ENCODE results near the gene KRT76. TPM values are rescaled to one million over a fixed set of nuclear protein-coding genes. Genes with fewer than 3 reads are reported as not detected.

KRT76 gene
- total RNA-seq, 1 experiment from 2014 or later: not detected

DNA sequence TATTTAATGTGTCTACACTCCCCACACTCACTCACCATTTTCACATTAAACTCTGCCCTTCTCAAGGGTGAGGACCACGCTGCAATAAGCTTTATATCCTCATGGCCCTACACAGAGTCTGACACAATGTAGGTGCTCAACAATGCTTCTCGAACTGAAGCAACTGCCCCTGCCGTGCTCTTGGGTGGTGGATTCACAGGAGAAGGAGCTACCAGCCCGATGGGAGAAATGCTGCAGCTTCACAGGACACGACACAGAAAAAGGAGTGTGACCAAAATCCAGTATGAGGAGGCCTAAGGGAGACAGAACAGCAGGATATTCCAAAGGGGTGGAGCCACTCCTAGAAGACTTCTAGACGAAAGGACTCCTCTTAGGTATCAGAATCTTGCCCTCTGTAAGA is 25.3 kb upstream of the KRT76 start:
- H3K9me3 ChIP-seq: no peaks in the 10 kb centered on the region
- no TSS peak for BruUV-seq (replicated peaks)
- Mint-ChIP-seq H3K27ac (ENCODE audit: unreplicated experiment) (no peak overlapping the region), H3K36me3 (ENCODE audit: insufficient read depth, unreplicated experiment) (no peaks in the 10 kb centered on the region), H3K4me1 (ENCODE audit: low read depth, unreplicated experiment) (peaks cover 28% of the 10 kb centered on the region), H3K4me3 (ENCODE audit: unreplicated experiment) (no peak overlapping the region), H3K27me3 (ENCODE audit: insufficient read depth, unreplicated experiment) (no peaks in the 10 kb centered on the region), H3K9me3 (ENCODE audit: unreplicated experiment) (peaks cover 10% of the 10 kb centered on the region)
- DNase-seq: no peak
- CTCF ChIA-PET: interaction anchor here (0.6 to 0.7 kb wide), 2 partner anchors 16 to 177 kb away, joined by 3 read pairs; no protein-coding TSS in a partner anchor
- peaks cover 21% of the 10 kb centered on the region for H3K4me1 ChIP-seq
- H3K27me3 ChIP-seq (replicated peaks; ENCODE audit: control insufficient read depth, insufficient read depth, low read length): no peaks in the 10 kb centered on the region
- no peak overlapping the region for H3K4me3 ChIP-seq (ENCODE audit: low read depth, low read length)
- TF ChIP-seq, protein P1, sequence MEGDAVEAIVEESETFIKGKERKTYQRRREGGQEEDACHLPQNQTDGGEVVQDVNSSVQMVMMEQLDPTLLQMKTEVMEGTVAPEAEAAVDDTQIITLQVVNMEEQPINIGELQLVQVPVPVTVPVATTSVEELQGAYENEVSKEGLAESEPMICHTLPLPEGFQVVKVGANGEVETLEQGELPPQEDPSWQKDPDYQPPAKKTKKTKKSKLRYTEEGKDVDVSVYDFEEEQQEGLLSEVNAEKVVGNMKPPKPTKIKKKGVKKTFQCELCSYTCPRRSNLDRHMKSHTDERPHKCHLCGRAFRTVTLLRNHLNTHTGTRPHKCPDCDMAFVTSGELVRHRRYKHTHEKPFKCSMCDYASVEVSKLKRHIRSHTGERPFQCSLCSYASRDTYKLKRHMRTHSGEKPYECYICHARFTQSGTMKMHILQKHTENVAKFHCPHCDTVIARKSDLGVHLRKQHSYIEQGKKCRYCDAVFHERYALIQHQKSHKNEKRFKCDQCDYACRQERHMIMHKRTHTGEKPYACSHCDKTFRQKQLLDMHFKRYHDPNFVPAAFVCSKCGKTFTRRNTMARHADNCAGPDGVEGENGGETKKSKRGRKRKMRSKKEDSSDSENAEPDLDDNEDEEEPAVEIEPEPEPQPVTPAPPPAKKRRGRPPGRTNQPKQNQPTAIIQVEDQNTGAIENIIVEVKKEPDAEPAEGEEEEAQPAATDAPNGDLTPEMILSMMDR (IDR thresholded peaks at IDR 0.05; ENCODE audit: insufficient read depth in 1 of 2, low read depth in 1 of 2, low read length in 1 of 2, severe bottlenecking in 1 of 2, unreplicated experiment in 1 of 2): no peak
- POLR2A ChIA-PET: no interaction called here
- H3K36me3 ChIP-seq (ENCODE audit: control insufficient read depth, insufficient read depth, low read length): no peaks in the 10 kb centered on the region
- intact Hi-C loops (cut with micrococcal nuclease; ENCODE audit: unreplicated experiment): no loop called here

DNA sequence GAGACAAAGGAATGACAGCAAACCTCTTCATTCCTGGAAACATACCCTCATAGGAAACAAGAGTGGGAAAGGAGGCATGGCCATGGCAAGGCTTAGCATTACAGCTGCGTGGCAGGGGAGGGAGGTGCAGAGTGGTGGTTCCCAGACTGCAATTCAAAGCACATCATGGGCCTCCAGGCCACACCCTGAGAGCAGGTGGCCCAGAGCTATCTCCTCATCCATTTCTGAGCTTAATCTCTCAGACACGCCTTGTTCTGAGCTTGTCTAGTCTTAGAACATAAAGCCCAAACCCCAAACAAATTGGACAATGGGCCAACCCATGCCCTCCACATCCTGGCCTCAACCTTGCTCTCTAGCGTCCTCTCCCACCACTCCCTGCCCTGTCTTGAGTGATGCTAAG is 24.6 kb upstream of the KRT76 start:
- H3K9me3 Mint-ChIP-seq (ENCODE audit: unreplicated experiment): peaks cover 10% of the 10 kb centered on the region
- H3K27me3 Mint-ChIP-seq (ENCODE audit: insufficient read depth, unreplicated experiment): no peaks in the 10 kb centered on the region
- Histone ChIP-seq H3K9me3 (no peaks in the 10 kb centered on the region), H3K4me3 (ENCODE audit: low read depth, low read length) (no peak overlapping the region), H3K4me1 (peaks cover 21% of the 10 kb centered on the region), H3K36me3 (ENCODE audit: control insufficient read depth, insufficient read depth, low read length) (no peaks in the 10 kb centered on the region), H3K27me3 (replicated peaks; ENCODE audit: control insufficient read depth, insufficient read depth, low read length) (no peaks in the 10 kb centered on the region)
- TF ChIP-seq, protein P1 (IDR thresholded peaks at IDR 0.05; ENCODE audit: insufficient read depth in 1 of 2, low read depth in 1 of 2, low read length in 1 of 2, severe bottlenecking in 1 of 2, unreplicated experiment in 1 of 2): no peak
- ChIA-PET POLR2A (no interaction called here), CTCF (no interaction called here)
- no peaks in the 10 kb centered on the region for H3K36me3 Mint-ChIP-seq (ENCODE audit: insufficient read depth, unreplicated experiment)
- intact Hi-C loops (cut with micrococcal nuclease; ENCODE audit: unreplicated experiment): no loop called here
- peaks cover 28% of the 10 kb centered on the region for H3K4me1 Mint-ChIP-seq (ENCODE audit: low read depth, unreplicated experiment)
- no peak overlapping the region for H3K27ac Mint-ChIP-seq (ENCODE audit: unreplicated experiment)
- H3K4me3 Mint-ChIP-seq (ENCODE audit: unreplicated experiment): no peak overlapping the region
- DNase-seq: no peak
- no TSS peak for BruUV-seq (replicated peaks)

DNA sequence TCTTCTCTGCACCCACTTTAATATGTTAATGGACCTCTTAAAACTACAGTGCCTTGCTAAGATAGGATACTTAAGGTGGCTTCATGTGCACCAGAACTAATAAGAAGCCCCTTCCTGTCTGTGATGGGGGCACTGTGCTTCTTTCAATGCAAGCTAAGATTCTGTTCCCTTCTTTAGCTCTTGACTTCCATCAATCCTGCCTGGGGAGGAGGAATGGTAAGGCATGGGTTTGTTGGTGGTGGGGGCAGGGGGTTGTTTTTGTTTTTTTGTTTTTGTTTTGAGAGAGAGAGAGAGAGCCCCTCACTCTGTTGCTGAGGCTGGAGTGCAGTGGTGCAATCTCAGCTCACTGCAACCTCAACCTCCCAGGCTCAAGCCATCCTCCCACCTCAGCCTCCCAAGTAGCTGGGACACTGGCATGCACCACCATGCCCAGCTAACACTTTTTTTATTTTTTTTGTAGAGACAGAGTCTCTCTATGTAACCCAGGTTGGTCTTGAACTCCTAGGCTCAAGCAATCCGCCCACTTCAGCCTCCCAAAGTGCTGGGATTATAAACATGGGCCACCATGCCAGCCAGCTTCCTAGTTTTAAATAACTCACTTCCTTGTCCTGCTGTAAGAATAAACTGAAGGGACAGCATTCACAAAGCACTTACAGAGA is 23.2 kb upstream of the KRT76 start:
- POLR2A ChIA-PET: no interaction called here
- Mint-ChIP-seq H3K4me1 (ENCODE audit: low read depth, unreplicated experiment) (peaks cover 28% of the 10 kb centered on the region), H3K4me3 (ENCODE audit: unreplicated experiment) (no peak overlapping the region), H3K36me3 (ENCODE audit: insufficient read depth, unreplicated experiment) (no peaks in the 10 kb centered on the region), H3K9me3 (ENCODE audit: unreplicated experiment) (peaks cover 10% of the 10 kb centered on the region), H3K27me3 (ENCODE audit: insufficient read depth, unreplicated experiment) (no peaks in the 10 kb centered on the region), H3K27ac (ENCODE audit: unreplicated experiment) (peak overlapping the region; percentile 28)
- no peaks in the 10 kb centered on the region for H3K27me3 ChIP-seq (replicated peaks; ENCODE audit: control insufficient read depth, insufficient read depth, low read length)
- no peak for DNase-seq
- TF ChIP-seq, protein P1 (IDR thresholded peaks at IDR 0.05; ENCODE audit: insufficient read depth in 1 of 2, low read depth in 1 of 2, low read length in 1 of 2, severe bottlenecking in 1 of 2, unreplicated experiment in 1 of 2): no peak
- CTCF ChIA-PET: no interaction called here
- H3K4me3 ChIP-seq (ENCODE audit: low read depth, low read length): no peak overlapping the region
- BruUV-seq (replicated peaks): no TSS peak
- H3K36me3 ChIP-seq (ENCODE audit: control insufficient read depth, insufficient read depth, low read length): no peaks in the 10 kb centered on the region
- intact Hi-C loops (cut with micrococcal nuclease; ENCODE audit: unreplicated experiment): no loop called here
- peaks cover 21% of the 10 kb centered on the region for H3K4me1 ChIP-seq
- H3K9me3 ChIP-seq: no peaks in the 10 kb centered on the region

Measured in Caco-2 (cell line).